Subcutaneous adipose tissue (tissue), 4 donors: ENCODE data around the gene TEX19. TPM values are rescaled to one million over a fixed set of nuclear protein-coding genes. Genes with fewer than 3 reads are reported as not detected.

Source experiments
- CTCF ChIP-seq: fragments of 450-650 bp; IDR thresholded peaks from one replicate; pipeline ENCODE4 v1.5.1; 2016; ENCODE audit warnings: low read depth, mild to moderate bottlenecking, control low read depth, antibody characterized with exemption, moderate library complexity
- total RNA-seq, 4 donors: library from RNA; depleted of rRNA; stranded (reverse); fragments of >200 nt; gene quantifications; one replicate each; pipeline ENCODE4 v1.1.0, GENCODE V29; 2016

Gene TEX19
- total RNA-seq, 4 donors from 2014 or later = not detected

- TF ChIP-seq CTCF = no peak
These were observed 33.3 kb downstream of the TEX19 start for GRCh38 chr17:82392209-82392920.

- no peak for TF ChIP-seq CTCF
These were observed 33.9 kb downstream of the TEX19 start for GRCh38 chr17:82392941-82393340.

- no peak for TF ChIP-seq CTCF
These were observed 35.2 kb downstream of the TEX19 start for GRCh38 chr17:82394278-82394677.

GRCh38 chr17:82396601-82397435 lies 37.8 kb downstream of the TEX19 start:
- TF ChIP-seq CTCF = no peak

- no peak for TF ChIP-seq CTCF
These were observed 38.6 kb downstream of the TEX19 start for GRCh38 chr17:82397449-82398335.

GRCh38 chr17:82399041-82399441 lies 40.0 kb downstream of the TEX19 start:
- TF ChIP-seq CTCF = no peak

- no peak for TF ChIP-seq CTCF
These were observed 40.6 kb downstream of the TEX19 start for GRCh38 chr17:82399601-82400101.
